Suprapubic skin (tissue), 3 donors: ENCODE data around the gene PIGL.

Experiments
- CTCF ChIP-seq, 2 donors: fragments of 200-600 bp in 1 of 2; fragments of 450-650 bp in 1 of 2; sonication (generic) in 1 of 2; IDR thresholded peaks; one replicate each; pipeline ENCODE4 v1.5.1; 2016 to 2019; ENCODE audit warnings: antibody characterized with exemption in 2 of 2, mild to moderate bottlenecking in 1 of 2, moderate library complexity in 1 of 2
- POLR2A ChIP-seq, 2 donors: fragments of 450-650 bp; IDR thresholded peaks; one replicate each; pipeline ENCODE4 v1.6.1; 2017; ENCODE audit warnings: antibody characterized with exemption in 2 of 2, mild to moderate bottlenecking in 2 of 2, moderate library complexity in 2 of 2

DNA sequence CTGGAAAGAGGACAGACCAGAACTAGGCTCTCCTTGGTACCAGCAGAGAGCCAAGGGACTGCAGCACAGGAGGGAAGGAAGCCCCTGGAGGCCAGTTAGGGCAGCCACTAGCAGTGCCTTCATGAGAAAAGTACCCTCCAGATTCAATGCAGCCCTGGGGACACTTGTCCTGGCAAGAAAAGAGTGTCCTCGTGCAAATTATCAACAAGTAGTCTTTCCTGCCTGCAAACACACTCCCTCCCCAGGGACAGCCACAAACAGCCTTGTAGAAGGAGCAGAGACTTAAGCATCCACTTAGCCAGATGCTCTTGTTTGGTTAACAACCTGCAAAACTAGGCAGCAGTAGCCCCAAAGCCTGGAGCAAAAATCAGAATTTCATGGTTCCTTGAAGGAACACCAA, 112.0 kb downstream of the PIGL start:
- TF ChIP-seq POLR2A (IDR thresholded peaks at IDR 0.05) (no peak), CTCF (IDR thresholded peaks at IDR 0.05) (no peak)
